ENCODE results near the gene ROBO4. TPM values are rescaled to one million over a fixed set of nuclear protein-coding genes. Genes with fewer than 3 reads are reported as not detected.

Gene ROBO4
- total and polyA plus RNA-seq, 2 of the 13 experiments (the other 11 are each of a cell fraction or from before 2014, with no cell fraction given), result 0.07 to 1.1 TPM

- ATAC-seq (peak; percentile 75), DNase-seq (ENCODE audit: low spot score) (no peak), FAIRE-seq (no peak)
- no TSS peak for BruUV-seq (replicated peaks)
- no peaks in the 10 kb centered on the region for H4K20me1 ChIP-seq (ENCODE audit: insufficient read depth, low read length)
- no peaks in the 10 kb centered on the region for H3K79me2 ChIP-seq (ENCODE audit: insufficient read depth, low read length)
- peak overlapping the region; percentile 59 for H3K4me2 ChIP-seq (ENCODE audit: low read depth, low read length)
- in situ Hi-C loops (cut with HindIII; ENCODE audit: extremely low pct_ligation_motif_present, low pct_unique_long_range_greater_than_20kb), result loop anchor here (10.0 kb wide), 3 partner anchors 191 to 461 kb away; partner anchors contain the start of genes SIAE and SPA17
- no peak overlapping the region for H3K27ac ChIP-seq (ENCODE audit: extremely low read length, insufficient read depth, low read length)
- H2AFZ ChIP-seq (ENCODE audit: low read length), result no peak overlapping the region
- ChIA-PET POLR2A (interaction anchor here (1.5 kb wide), 1 partner anchor 192 kb away, joined by 4 read pairs; the partner anchor contains the start of genes SIAE and SPA17), CTCF (ENCODE audit: low intra/inter-chr PET ratio, low total read pairs) (interaction anchor here (1.7 to 2.7 kb wide), 4 partner anchors 10 to 222 kb away, joined by 5 to 18 read pairs (median 11); no protein-coding TSS in a partner anchor)
- 0 out of 2 replicates have a peak overlapping the region, but pooled peaks have one; percentile 23 for H3K9ac ChIP-seq (ENCODE audit: insufficient read depth, low read depth, low read length)
- H3K27me3 ChIP-seq (ENCODE audit: control insufficient read depth in 1 of 2, insufficient read depth in 2 of 2, low read length in 2 of 2), result peaks cover 18 to 83% of the 10 kb centered on the region in 2 experiments; a peak in 4 of 5 replicates
- WGBS (ENCODE audit: low lambda C conversion rate), result 5% methylated on average over 28 of the region's 62 CpGs
- intact Hi-C loops (cut with micrococcal nuclease; ENCODE audit: unreplicated experiment), result loop anchor here (2.0 kb wide), 1 partner anchor 451 kb away; no protein-coding TSS in a partner anchor
- H3K4me1 ChIP-seq (ENCODE audit: insufficient read depth, low read length), result peaks cover 34% of the 10 kb centered on the region
- peak overlapping the region in 2 of 3 experiments; percentile 33 to 66; a peak in 2 of 6 replicates for H3K4me3 ChIP-seq (replicated peaks in 1 of 3; ENCODE audit: insufficient read depth in 1 of 3, low read depth in 2 of 3, low read length in 3 of 3)
- no peaks in the 10 kb centered on the region for H3K9me3 ChIP-seq (ENCODE audit: low read length)
- no peaks in the 10 kb centered on the region for H3K36me3 ChIP-seq (replicated peaks in 1 of 2; ENCODE audit: control insufficient read depth in 1 of 2, insufficient read depth in 2 of 2, low read length in 2 of 2)
- TF ChIP-seq ZKSCAN1 (IDR thresholded peaks at IDR 0.05; ENCODE audit: low read length), result no peak
- no peak for TF ChIP-seq TIGD3 (CRISPR knock-in tag; IDR thresholded peaks at IDR 0.05; ENCODE audit: borderline replicate concordance)
- TF ChIP-seq ZNF768 (CRISPR knock-in tag; IDR thresholded peaks at IDR 0.05), result no peak
- peak; percentile 45 for TF ChIP-seq IKZF4 (CRISPR knock-in tag; IDR thresholded peaks at IDR 0.05; ENCODE audit: borderline replicate concordance, low read depth, not compliant biosample characterization)
- no peak for TF ChIP-seq ZBTB14 (CRISPR knock-in tag; IDR thresholded peaks at IDR 0.05)
- TF ChIP-seq, protein P1, sequence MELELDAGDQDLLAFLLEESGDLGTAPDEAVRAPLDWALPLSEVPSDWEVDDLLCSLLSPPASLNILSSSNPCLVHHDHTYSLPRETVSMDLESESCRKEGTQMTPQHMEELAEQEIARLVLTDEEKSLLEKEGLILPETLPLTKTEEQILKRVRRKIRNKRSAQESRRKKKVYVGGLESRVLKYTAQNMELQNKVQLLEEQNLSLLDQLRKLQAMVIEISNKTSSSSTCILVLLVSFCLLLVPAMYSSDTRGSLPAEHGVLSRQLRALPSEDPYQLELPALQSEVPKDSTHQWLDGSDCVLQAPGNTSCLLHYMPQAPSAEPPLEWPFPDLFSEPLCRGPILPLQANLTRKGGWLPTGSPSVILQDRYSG (CRISPR knock-in tag; IDR thresholded peaks at IDR 0.05), result no peak
- TF ChIP-seq KLF16 (CRISPR knock-in tag; IDR thresholded peaks at IDR 0.05), result peak in 1 of 2 experiments; percentile 29; a peak in 1 of 4 replicates
- TF ChIP-seq TRIM24 (CRISPR knock-in tag; IDR thresholded peaks at IDR 0.05), result no peak
- no peak for TF ChIP-seq CAMTA2 (CRISPR knock-in tag; IDR thresholded peaks at IDR 0.05; ENCODE audit: borderline replicate concordance)
- no peak for TF ChIP-seq PTBP1 (IDR thresholded peaks at IDR 0.05; ENCODE audit: low read depth, low read length, poor library complexity, severe bottlenecking)
- no peak for TF ChIP-seq HMGXB3 (CRISPR knock-in tag; IDR thresholded peaks at IDR 0.05; ENCODE audit: borderline replicate concordance)
- no peak for TF ChIP-seq ZNF17 (CRISPR knock-in tag; IDR thresholded peaks at IDR 0.05)
- peak; percentile 62 for TF ChIP-seq HNRNPLL (IDR thresholded peaks at IDR 0.05; ENCODE audit: low read depth, low read length, poor library complexity, severe bottlenecking)
These were observed 31.5 kb downstream of the ROBO4 start for GRCh38 chr11:124865902-124866851.

All from HepG2 (cell line).